GM10266 (cell line): ENCODE measurements around the gene PRKAG2.

Experiments used
- DNase-seq: peaks from one replicate; pipeline ENCODE4 v3.0.0; 2012; ENCODE audit errors: extremely low spot score
- CTCF ChIP-seq: IDR thresholded peaks from 2 replicates; pipeline ENCODE4 v1.5.1; 2012; ENCODE audit warnings: mild to moderate bottlenecking, low read depth; ENCODE audit not compliant: control insufficient read depth, insufficient read depth; ENCODE audit errors: missing control alignments

PRKAG2 gene

GRCh38 chr7:151689196-151689971 is 187.5 kb downstream of the PRKAG2 start:
- TF ChIP-seq CTCF, result no peak
- DNase-seq, result no peak

DNA sequence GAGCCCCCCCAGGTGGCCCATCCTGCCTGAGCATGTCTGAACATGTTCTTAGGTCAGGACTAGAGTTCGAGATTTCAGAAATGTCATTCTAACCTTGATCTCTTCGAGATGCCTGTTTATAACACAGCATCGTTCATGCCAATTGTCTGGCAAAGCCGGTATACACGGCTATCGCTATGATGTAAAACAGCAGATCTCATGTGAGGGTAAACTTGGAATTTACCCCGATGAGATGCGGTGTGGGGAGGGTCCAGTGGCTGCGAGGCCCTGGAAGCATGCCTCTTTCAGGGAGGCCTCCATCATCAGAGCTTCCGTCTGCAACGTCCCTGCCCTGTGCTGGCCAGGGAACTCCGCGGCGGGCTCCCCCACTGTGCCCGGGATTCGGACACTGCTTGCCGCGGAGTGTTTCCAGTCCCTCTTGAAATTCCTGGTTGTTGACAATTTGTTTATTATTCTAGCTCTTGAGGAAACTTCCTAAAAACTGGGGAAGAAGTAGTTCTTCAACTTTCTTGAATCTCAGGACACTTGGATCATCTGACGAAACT is 188.6 kb downstream of the PRKAG2 start:
- TF ChIP-seq CTCF, result no peak
- DNase-seq, result no peak

GRCh38 chr7:151687523-151688235 is 189.2 kb downstream of the PRKAG2 start:
- no peak for DNase-seq
- no peak for TF ChIP-seq CTCF

- no peak for TF ChIP-seq CTCF
- DNase-seq, result no peak
Observed at GRCh38 chr7:151686826-151687225, 190.1 kb downstream of the PRKAG2 start.

DNA sequence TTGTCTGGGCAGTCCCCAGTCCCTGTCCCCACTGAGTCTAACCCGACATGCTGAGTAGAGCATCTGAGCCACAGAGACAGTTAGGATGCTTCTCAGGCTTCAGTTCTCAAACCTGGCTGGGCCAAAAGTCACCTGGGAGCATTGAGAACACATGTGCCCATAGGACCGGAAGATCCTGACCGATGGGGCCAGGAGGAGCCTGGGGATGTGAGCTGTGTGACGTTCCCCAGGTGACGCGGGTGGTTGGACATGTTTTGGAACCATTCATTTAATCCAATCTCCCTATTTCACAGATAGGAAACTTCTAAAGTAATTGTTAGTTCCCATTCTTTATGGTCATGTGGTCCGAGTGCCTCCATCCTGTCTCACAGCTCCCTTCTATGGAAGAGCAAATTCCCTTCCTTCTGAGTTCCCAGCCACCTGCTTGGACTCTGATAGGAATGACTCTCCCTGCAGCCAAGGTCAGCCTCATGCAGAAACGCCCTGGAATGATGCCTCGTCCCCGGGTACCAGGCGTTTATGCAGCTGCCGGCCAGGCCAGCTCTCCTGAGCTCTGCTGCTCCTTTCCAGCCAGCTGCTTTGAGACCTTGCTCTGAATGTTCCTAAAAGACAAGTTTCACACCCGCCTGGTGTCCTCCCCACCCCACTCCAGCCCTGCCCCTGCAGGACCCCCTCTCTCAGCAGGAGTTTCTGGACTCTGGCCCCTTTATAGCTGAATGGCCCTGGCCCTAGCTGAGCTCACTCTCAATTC is 190.7 kb downstream of the PRKAG2 start:
- DNase-seq, result no peak
- no peak for TF ChIP-seq CTCF

DNA sequence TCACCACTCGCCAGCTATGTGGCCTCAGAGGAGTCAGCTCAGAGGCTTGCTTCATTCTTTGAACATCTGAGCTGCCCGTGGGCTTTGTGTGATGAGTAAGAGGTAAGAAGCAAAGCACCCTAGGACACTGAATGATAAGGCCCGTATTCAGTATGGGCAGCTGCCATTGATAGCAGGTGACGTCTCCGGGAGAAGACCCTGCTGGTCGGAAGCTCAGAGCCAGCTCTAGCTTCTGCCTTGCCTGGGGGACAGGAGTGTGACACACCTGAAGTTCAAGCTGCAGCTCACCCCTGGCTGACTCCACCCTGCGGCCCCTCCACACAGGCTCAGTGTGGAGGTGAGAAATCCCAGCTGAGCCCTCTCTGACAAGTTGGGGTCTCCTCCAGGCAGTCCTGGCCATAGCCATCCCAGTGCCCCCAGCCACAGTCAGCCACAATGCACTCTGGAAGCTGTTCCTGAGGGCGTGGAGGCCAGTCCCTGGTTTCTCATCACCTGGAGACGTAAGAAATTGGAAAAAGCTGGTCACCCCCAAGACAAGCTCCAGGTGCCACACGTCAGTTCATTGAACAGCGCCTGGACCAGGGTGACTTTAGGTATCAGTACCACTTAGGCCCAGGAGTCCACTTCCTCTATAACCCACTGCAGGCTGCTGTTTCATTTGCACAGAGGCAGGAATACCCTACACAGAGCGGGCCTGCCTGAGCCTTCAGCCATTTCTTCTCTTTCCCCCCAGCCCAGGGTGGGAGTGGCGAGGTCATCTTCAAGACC is 192.3 kb downstream of the PRKAG2 start:
- no peak for DNase-seq
- TF ChIP-seq CTCF, result no peak
